Measurements from ENCODE around the gene MRPL14.
A peak's percentile ranks its signal among the peaks of the same experiment; 100 is the strongest.

MRPL14 gene

GRCh38 chr6:44077214-44077946 lies 49.9 kb downstream of the MRPL14 start:
- DNase-seq: no peak

GRCh38 chr6:44076356-44077213 lies 50.7 kb downstream of the MRPL14 start:
- no peak for DNase-seq

- no peak for DNase-seq
Observed at GRCh38 chr6:44075647-44076355, 51.5 kb downstream of the MRPL14 start.

- DNase-seq: no peak
Observed at GRCh38 chr6:44074813-44075646, 52.2 kb downstream of the MRPL14 start.

- peak; percentile 61 for DNase-seq
Observed at GRCh38 chr6:44074439-44074812, 52.8 kb downstream of the MRPL14 start.

- no peak for DNase-seq
Observed at GRCh38 chr6:44073612-44074438, 53.4 kb downstream of the MRPL14 start.

GRCh38 chr6:44072959-44073611 lies 54.2 kb downstream of the MRPL14 start:
- peak; percentile 69 for DNase-seq

- DNase-seq: no peak
Observed at GRCh38 chr6:44072452-44072958, 54.7 kb downstream of the MRPL14 start.

- DNase-seq: no peak
Observed at GRCh38 chr6:44071670-44072451, 55.4 kb downstream of the MRPL14 start.

GRCh38 chr6:44068607-44069296 lies 58.5 kb downstream of the MRPL14 start:
- no peak for DNase-seq

- no peak for DNase-seq
Observed at GRCh38 chr6:44067173-44068139, 59.8 kb downstream of the MRPL14 start.

- DNase-seq: no peak
Observed at GRCh38 chr6:44066394-44067172, 60.7 kb downstream of the MRPL14 start.

- DNase-seq: no peak
Observed at GRCh38 chr6:44065443-44066140, 61.7 kb downstream of the MRPL14 start.

GRCh38 chr6:44064948-44065272 lies 62.3 kb downstream of the MRPL14 start:
- DNase-seq: no peak

- no peak for DNase-seq
Observed at GRCh38 chr6:44064089-44064947, 62.9 kb downstream of the MRPL14 start.

GRCh38 chr6:44063561-44064059 lies 63.6 kb downstream of the MRPL14 start:
- no peak for DNase-seq

Data from stimulated activated CD4-positive, alpha-beta T cell treated with anti-CD3 and anti-CD28 coated beads, Interleukin-12 subunit alpha, Interleukin-12 subunit beta, amount 100 ng/mL, for 4 hours (primary cell).